Nephron progenitor cell (in vitro differentiated cells): ENCODE data around the gene AGO3.

ENCODE experiments used
- DNase-seq: peaks from one replicate; pipeline ENCODE4 v3.0.0; 2021
- H3K27ac Mint-ChIP-seq: 2 replicates; pipeline ENCODE4 v1.8.0; 2021; ENCODE audit warnings: mild to moderate bottlenecking, moderate library complexity, mixed read lengths
- H3K27me3 Mint-ChIP-seq: 2 replicates; pipeline ENCODE4 v1.8.0; 2021; ENCODE audit warnings: mild to moderate bottlenecking, low read depth, mixed read lengths; ENCODE audit not compliant: poor library complexity
- H3K36me3 Mint-ChIP-seq: 2 replicates; pipeline ENCODE4 v1.8.0; 2021; ENCODE audit warnings: low read depth, mixed read lengths
- H3K4me1 Mint-ChIP-seq: 2 replicates; pipeline ENCODE4 v1.8.0; 2021; ENCODE audit warnings: mixed read lengths
- H3K4me3 Mint-ChIP-seq: 2 replicates; pipeline ENCODE4 v1.8.0; 2021; ENCODE audit warnings: mild to moderate bottlenecking, moderate library complexity, mixed read lengths
- H3K9me3 Mint-ChIP-seq: 2 replicates; pipeline ENCODE4 v1.8.0; 2021; ENCODE audit warnings: mild to moderate bottlenecking, moderate library complexity, mixed read lengths
- TF ChIP-seq, protein P1 (sequence below): fragments of 200-600 bp; sonication (generic); IDR thresholded peaks from 2 replicates; pipeline ENCODE4 v1.5.0; 2021; ENCODE audit warnings: antibody characterized with exemption

AGO3 gene

DNA sequence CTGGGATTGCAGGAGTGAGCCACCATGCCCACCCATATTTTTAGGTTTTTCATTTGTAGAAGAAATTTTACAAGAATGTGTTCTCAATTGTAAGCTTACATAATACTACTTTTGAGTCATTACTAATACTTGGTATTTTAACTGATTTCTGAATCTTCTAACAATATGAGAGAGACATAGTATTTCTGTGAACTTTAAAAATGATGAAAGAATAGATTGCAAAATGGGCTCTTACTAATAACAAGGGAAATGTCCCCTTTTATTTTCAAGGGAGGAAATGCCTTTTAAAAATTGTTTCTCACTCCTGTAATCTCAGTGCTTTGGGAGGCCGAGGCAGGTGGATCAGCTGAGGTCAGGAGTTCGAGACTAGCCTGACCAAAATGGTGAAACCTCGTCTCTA lies 5.9 kb downstream of the AGO3 start:
- H3K27me3 Mint-ChIP-seq = no peaks in the 10 kb centered on the region
- H3K36me3 Mint-ChIP-seq = peaks cover 28% of the 10 kb centered on the region
- TF ChIP-seq, protein P1, sequence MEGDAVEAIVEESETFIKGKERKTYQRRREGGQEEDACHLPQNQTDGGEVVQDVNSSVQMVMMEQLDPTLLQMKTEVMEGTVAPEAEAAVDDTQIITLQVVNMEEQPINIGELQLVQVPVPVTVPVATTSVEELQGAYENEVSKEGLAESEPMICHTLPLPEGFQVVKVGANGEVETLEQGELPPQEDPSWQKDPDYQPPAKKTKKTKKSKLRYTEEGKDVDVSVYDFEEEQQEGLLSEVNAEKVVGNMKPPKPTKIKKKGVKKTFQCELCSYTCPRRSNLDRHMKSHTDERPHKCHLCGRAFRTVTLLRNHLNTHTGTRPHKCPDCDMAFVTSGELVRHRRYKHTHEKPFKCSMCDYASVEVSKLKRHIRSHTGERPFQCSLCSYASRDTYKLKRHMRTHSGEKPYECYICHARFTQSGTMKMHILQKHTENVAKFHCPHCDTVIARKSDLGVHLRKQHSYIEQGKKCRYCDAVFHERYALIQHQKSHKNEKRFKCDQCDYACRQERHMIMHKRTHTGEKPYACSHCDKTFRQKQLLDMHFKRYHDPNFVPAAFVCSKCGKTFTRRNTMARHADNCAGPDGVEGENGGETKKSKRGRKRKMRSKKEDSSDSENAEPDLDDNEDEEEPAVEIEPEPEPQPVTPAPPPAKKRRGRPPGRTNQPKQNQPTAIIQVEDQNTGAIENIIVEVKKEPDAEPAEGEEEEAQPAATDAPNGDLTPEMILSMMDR = no peak
- H3K4me1 Mint-ChIP-seq = peaks cover 28% of the 10 kb centered on the region
- no peak overlapping the region for H3K27ac Mint-ChIP-seq
- no peak overlapping the region for H3K4me3 Mint-ChIP-seq
- DNase-seq = no peak
- peaks cover 8% of the 10 kb centered on the region for H3K9me3 Mint-ChIP-seq

DNA sequence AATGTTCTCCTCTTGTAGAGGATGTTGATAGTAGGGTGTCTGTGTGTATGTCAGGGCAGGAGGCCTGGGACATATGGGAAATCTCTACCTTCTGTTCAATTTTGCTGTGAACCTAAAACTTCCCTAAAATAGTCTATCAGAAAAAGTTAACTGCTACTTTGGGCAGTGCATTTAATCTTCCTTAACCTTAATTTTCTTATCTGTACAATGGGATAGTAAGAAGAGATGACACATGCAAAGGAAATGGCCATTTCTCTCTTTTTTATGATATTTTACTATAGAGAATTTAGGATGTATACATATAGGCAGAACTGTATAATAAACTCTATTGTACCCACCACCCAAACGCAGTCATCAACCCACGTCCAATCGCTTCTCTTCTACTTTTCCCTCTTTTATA lies 8.6 kb downstream of the AGO3 start:
- peaks cover 5% of the 10 kb centered on the region for H3K4me1 Mint-ChIP-seq
- no peak for DNase-seq
- TF ChIP-seq, protein P1 = no peak
- no peaks in the 10 kb centered on the region for H3K27me3 Mint-ChIP-seq
- H3K4me3 Mint-ChIP-seq = no peak overlapping the region
- H3K36me3 Mint-ChIP-seq = peaks cover 34% of the 10 kb centered on the region
- H3K27ac Mint-ChIP-seq = no peak overlapping the region
- H3K9me3 Mint-ChIP-seq = peaks cover 8% of the 10 kb centered on the region

DNA sequence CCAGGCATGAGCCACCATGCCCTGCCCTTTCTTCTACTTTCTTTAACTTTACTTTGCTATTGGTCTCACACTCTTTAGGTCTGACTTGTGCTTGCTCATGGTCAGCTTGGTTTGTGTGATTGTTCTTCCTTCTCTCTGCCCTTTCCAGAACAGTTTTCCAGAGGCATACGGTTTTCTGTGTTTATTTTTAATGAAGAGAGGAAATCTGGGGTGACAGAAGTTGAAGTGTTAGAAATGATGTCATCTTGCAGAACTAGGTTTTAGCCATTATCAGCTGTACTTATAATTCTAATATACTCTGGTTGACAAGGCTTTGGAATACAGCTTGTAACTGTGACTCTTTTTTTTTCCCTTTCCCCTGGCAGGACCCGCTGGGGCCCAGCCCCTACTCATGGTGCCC lies 14.4 kb downstream of the AGO3 start:
- Mint-ChIP-seq H3K27ac (no peak overlapping the region), H3K4me1 (no peaks in the 10 kb centered on the region), H3K27me3 (no peaks in the 10 kb centered on the region), H3K36me3 (peaks cover 24% of the 10 kb centered on the region), H3K4me3 (no peak overlapping the region), H3K9me3 (no peaks in the 10 kb centered on the region)
- TF ChIP-seq, protein P1 = no peak
- DNase-seq = no peak

DNA sequence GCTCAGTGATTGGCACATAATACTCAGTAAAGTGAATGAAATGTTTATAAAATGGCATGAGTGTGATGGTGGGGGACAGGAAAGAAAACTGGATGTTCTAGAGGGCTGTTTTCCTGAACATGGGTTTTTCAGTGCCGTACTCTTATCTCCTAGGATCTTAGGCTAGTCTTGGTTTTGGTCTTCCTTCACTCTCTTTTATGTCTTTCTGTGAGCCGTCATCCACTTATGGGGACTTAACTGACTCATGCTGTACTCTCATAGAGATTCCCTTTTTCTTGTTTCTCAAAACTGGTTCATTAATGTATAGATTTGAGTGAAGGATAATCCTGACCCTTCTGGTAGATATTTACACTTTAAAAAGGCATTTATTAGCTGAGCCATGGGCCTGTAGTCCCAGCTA lies 16.6 kb downstream of the AGO3 start:
- no peaks in the 10 kb centered on the region for H3K27me3 Mint-ChIP-seq
- H3K36me3 Mint-ChIP-seq = peaks cover 10% of the 10 kb centered on the region
- H3K27ac Mint-ChIP-seq = peak overlapping the region; percentile 16
- peaks cover 7% of the 10 kb centered on the region for H3K4me1 Mint-ChIP-seq
- TF ChIP-seq, protein P1 = no peak
- no peaks in the 10 kb centered on the region for H3K9me3 Mint-ChIP-seq
- no peak overlapping the region for H3K4me3 Mint-ChIP-seq
- DNase-seq = no peak

DNA sequence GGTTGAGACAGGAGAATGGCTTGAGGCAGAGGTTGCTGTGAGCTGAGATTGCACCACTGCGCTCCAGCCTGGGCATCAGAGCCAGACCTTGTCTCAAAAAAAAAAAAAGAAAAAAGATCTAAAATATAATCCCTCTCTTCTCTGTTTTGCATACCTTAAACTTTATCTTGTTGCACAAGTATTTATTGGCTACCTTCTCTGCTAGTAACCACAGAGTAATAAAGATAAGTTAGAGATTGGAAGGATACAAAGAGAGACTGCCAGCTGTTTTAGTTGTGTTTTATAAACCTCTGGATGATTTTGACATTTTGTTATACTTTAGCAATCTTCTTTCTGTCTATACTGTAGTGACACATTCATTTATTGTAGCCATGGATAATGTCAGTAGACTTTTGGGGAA lies 27.7 kb downstream of the AGO3 start:
- DNase-seq = no peak
- Mint-ChIP-seq H3K27me3 (no peaks in the 10 kb centered on the region), H3K4me3 (no peak overlapping the region), H3K27ac (no peak overlapping the region), H3K9me3 (no peaks in the 10 kb centered on the region), H3K4me1 (peaks cover 6% of the 10 kb centered on the region), H3K36me3 (peaks cover 18% of the 10 kb centered on the region)
- TF ChIP-seq, protein P1 = no peak

GRCh38 chr1:35959304-35959703 lies 28.4 kb downstream of the AGO3 start:
- no peaks in the 10 kb centered on the region for H3K9me3 Mint-ChIP-seq
- no peak overlapping the region for H3K27ac Mint-ChIP-seq
- peaks cover 6% of the 10 kb centered on the region for H3K4me1 Mint-ChIP-seq
- peaks cover 20% of the 10 kb centered on the region for H3K36me3 Mint-ChIP-seq
- H3K27me3 Mint-ChIP-seq = no peaks in the 10 kb centered on the region
- DNase-seq = no peak
- TF ChIP-seq, protein P1 = no peak
- no peak overlapping the region for H3K4me3 Mint-ChIP-seq
